K562 (cell line): ENCODE measurements around the gene DLG4. TPM values are rescaled to one million over a fixed set of nuclear protein-coding genes. Genes with fewer than 3 reads are reported as not detected.

ENCODE experiments used
- ATAC-seq: fragments of 200-7000 bp; cut with Tn5 transposase; 3 replicates; pipeline ENCODE4 v1.9.1; 2020; ENCODE audit warnings: moderate library complexity
- BruUV-seq: library from RNA; stranded (reverse); fragments of 400-500 nt; replicated peaks from 2 replicates; lab custom pipeline; 2021; lab: Mats Ljungman, UMichigan
- CTCF ChIA-PET: fragments of 300-600 bp; formaldehyde crosslinking; extraction: SDS; loops from one replicate; lab custom pipeline; 2021; ENCODE audit warnings: low intra/inter-chr PET ratio; lab: Yijun Ruan, JAX
- POLR2A ChIA-PET: fragments of 300-600, 350-650 bp; sonication (Branson Sonifier 250); formaldehyde crosslinking; extraction: SDS; loops from one replicate; lab custom pipeline; 2021; ENCODE audit warnings: antibody characterized with exemption, inconsistent platforms; lab: Yijun Ruan, JAX
- DNase-seq, 4 experiments: peaks; one replicate each; pipeline versions ENCODE4 v3.0.0 to v3.0.0-alpha.2; 2011 to 2018; ENCODE audit warnings: low spot score in 3 of 4, mixed read lengths in 3 of 4; ENCODE audit errors: extremely low read depth in 1 of 4
- FAIRE-seq: peaks from 2 replicates; lab custom pipeline; 2011; peaks lifted over from hg19 to GRCh38; lab: Jason Lieb, UNC
- H2AFZ ChIP-seq: 2 replicates; pipeline ENCODE4 v1.6.0; 2011; ENCODE audit warnings: low read depth, low read length, control low read depth, inconsistent platforms
- H3K27ac ChIP-seq: fragments of 200-600 bp; 3 replicates; pipeline ENCODE4 v1.8.0; 2011; ENCODE audit warnings: low read depth, mild to moderate bottlenecking, control low read depth, inconsistent platforms, low read length, moderate library complexity, mixed read lengths; ENCODE audit errors: extremely low read depth
- H3K27me3 ChIP-seq, 2 experiments: fragments of 300-600 bp in 1 of 2; 2 replicates in 1 of 2; 3 replicates in 1 of 2; pipeline versions ENCODE4 v1.6.0 to v1.8.0; 2011; ENCODE audit warnings: inconsistent platforms in 2 of 2, low read length in 2 of 2, mild to moderate bottlenecking in 1 of 2, mixed read lengths in 1 of 2, moderate library complexity in 1 of 2; ENCODE audit not compliant: control insufficient read depth in 2 of 2, insufficient read depth in 2 of 2
- H3K36me3 ChIP-seq: fragments of 300-600 bp; 3 replicates; pipeline ENCODE4 v1.8.0; 2011; ENCODE audit warnings: mild to moderate bottlenecking, low read length, inconsistent platforms; ENCODE audit not compliant: control insufficient read depth, insufficient read depth
- H3K4me1 ChIP-seq, 2 experiments: fragments of 200-600 bp in 1 of 2; replicated peaks in 1 of 2; 2 replicates in 1 of 2; 3 replicates in 1 of 2; pipeline versions ENCODE4 v1.5.1 to v1.8.0; 2011; ENCODE audit warnings: inconsistent platforms in 2 of 2, low read length in 2 of 2, mild to moderate bottlenecking in 1 of 2, mixed read lengths in 1 of 2, moderate library complexity in 1 of 2; ENCODE audit not compliant: control insufficient read depth in 2 of 2, insufficient read depth in 2 of 2
- H3K4me2 ChIP-seq: 2 replicates; pipeline ENCODE4 v1.6.1; 2011; ENCODE audit warnings: low read length, control low read depth, inconsistent platforms, mixed read lengths; ENCODE audit not compliant: insufficient read depth
- H3K4me3 ChIP-seq: fragments of 200-600 bp; sonication (generic), shearing (Covaris generic); 2 replicates; pipeline ENCODE4 v1.5.1; 2016; ENCODE audit warnings: control low read depth, inconsistent platforms
- H3K79me2 ChIP-seq: fragments of 200-600 bp; 3 replicates; pipeline ENCODE4 v1.8.0; 2011; ENCODE audit warnings: low read length, inconsistent platforms; ENCODE audit not compliant: control insufficient read depth, insufficient read depth
- H3K9ac ChIP-seq, 2 experiments: 2 replicates each; pipeline versions ENCODE4 v1.6.0 to v1.6.1; 2011; ENCODE audit warnings: low read depth in 2 of 2, low read length in 2 of 2, control low read depth in 1 of 2, inconsistent platforms in 1 of 2, mild to moderate bottlenecking in 1 of 2, mixed read lengths in 1 of 2; ENCODE audit not compliant: insufficient read depth in 1 of 2
- H3K9me1 ChIP-seq: one replicate; pipeline ENCODE4 v1.6.0; 2011; ENCODE audit warnings: inconsistent platforms, mild to moderate bottlenecking, low read length, moderate library complexity; ENCODE audit not compliant: control insufficient read depth, insufficient read depth
- H3K9me3 ChIP-seq: replicated peaks from 2 replicates; pipeline ENCODE4 v1.5.1; 2011; ENCODE audit warnings: low read depth, low read length, inconsistent platforms; ENCODE audit not compliant: control insufficient read depth, insufficient read depth
- H4K20me1 ChIP-seq: replicated peaks from 2 replicates; pipeline ENCODE4 v1.6.1; 2011; ENCODE audit warnings: low read length, inconsistent platforms, mixed read lengths; ENCODE audit not compliant: control insufficient read depth, insufficient read depth
- CBX3 ChIP-seq, 2 experiments: IDR thresholded peaks; 1 replicate in 1 of 2; 2 replicates in 1 of 2; pipeline ENCODE4 v1.6.1; 2012; ENCODE audit warnings: inconsistent platforms in 2 of 2, low read length in 2 of 2, borderline replicate concordance in 1 of 2, control low read depth in 1 of 2
- CTCF ChIP-seq, 3 experiments: IDR thresholded peaks in 2 of 3; conservative IDR thresholded peaks in 1 of 3; 2 replicates each; pipeline ENCODE4 v1.5.1; 2011 to 2012; ENCODE audit warnings: low read length in 3 of 3, mild to moderate bottlenecking in 3 of 3, control low read depth in 2 of 3, improper control_type of control experiment in 1 of 3, inconsistent platforms in 1 of 3, low read depth in 1 of 3, mixed read lengths in 1 of 3, moderate library complexity in 1 of 3; ENCODE audit not compliant: insufficient read depth in 2 of 3
- ELK1 ChIP-seq: sonication (generic); formaldehyde crosslinking; IDR thresholded peaks from 2 replicates; pipeline ENCODE4 v1.8.1; 2022; ENCODE audit warnings: missing genetic modification reagents
- HOMEZ ChIP-seq: fragments of 250-450 bp; sonication (Bioruptor Pico); IDR thresholded peaks from 2 replicates; pipeline ENCODE4 v1.4.0; 2020; ENCODE audit warnings: mild to moderate bottlenecking, moderate library complexity
- MCM5 ChIP-seq: fragments of 450-650 bp; IDR thresholded peaks from 2 replicates; pipeline ENCODE4 v1.6.1; 2016; ENCODE audit warnings: low read depth
- POLR2A ChIP-seq: fragments of 450-650 bp; conservative IDR thresholded peaks from 2 replicates; pipeline ENCODE4 v1.6.1; 2016
- PTRF ChIP-seq: fragments of 450-650 bp; IDR thresholded peaks from 2 replicates; pipeline ENCODE4 v1.6.1; 2016; ENCODE audit warnings: mild to moderate bottlenecking, missing genetic modification characterization, missing compliant biosample characterization
- RERE ChIP-seq: sonication (generic); formaldehyde crosslinking; IDR thresholded peaks from 2 replicates; pipeline ENCODE4 v1.8.0; 2023; ENCODE audit warnings: missing genetic modification reagents, mild to moderate bottlenecking, borderline replicate concordance
- RUNX1 ChIP-seq: sonication (generic); IDR thresholded peaks from 2 replicates; pipeline ENCODE4 v1.6.1; 2016; ENCODE audit warnings: antibody characterized with exemption, low read depth
- SMARCA5 ChIP-seq: fragments of 450-650 bp; IDR thresholded peaks from 2 replicates; pipeline ENCODE4 v1.6.1; 2016
- TFAP4 ChIP-seq: sonication (generic); formaldehyde crosslinking; IDR thresholded peaks from 2 replicates; pipeline ENCODE4 v1.8.0; 2022; ENCODE audit warnings: missing genetic modification reagents, mild to moderate bottlenecking, moderate library complexity, borderline replicate concordance
- WGBS: fragments of 100-300 bp; shearing (Covaris generic); methylation state at CpG from one replicate; pipeline ENCODE4 v1.1.6; 2016; ENCODE audit warnings: low coverage, mixed read lengths; ENCODE audit not compliant: insufficient coverage; ENCODE audit errors: missing lambda C conversion rate; 5-methylcytosine and 5-hydroxymethylcytosine counted together
- in situ Hi-C: fragments of 300-500 bp; cut with MboI; formaldehyde crosslinking; loops from 4 replicates; pipeline ENCODE4 v1.15.0; 2018; ENCODE audit warnings: inconsistent platforms, mixed read lengths
- intact Hi-C: fragments of 100-400 bp; cut with micrococcal nuclease; formaldehyde crosslinking; loops from 2 replicates; pipeline ENCODE4 v1.14.2; 2022
- polyA plus RNA-seq, 8 experiments: library from polyadenylated mRNA; depleted of rRNA in 4 of 8; stranded (reverse) in 5 of 8; unstranded in 3 of 8; fragments of >200 nt; fragmentation: Nextera tagmentation in 2 of 8; fragmentation: Illumina TruSeq in 1 of 8; extraction: Ambion mirVana in 2 of 8; extraction: Trizol in 1 of 8; gene quantifications; 2 replicates each; pipeline versions ENCODE4 v1.2.1 to v1.2.3, GENCODE V29; 2011 to 2014; ENCODE audit warnings: inconsistent platforms in 1 of 8, missing spikeins in 1 of 8
- total RNA-seq, 7 experiments: library from RNA; depleted of rRNA in 6 of 7; stranded (reverse); fragments of >200 nt in 6 of 7; fragmentation: Illumina TruSeq in 2 of 7; extraction: Trizol in 2 of 7; gene quantifications; 2 replicates each; pipeline versions ENCODE4 v1.2.1 to v1.2.3, GENCODE V29; 2011 to 2021; ENCODE audit warnings: low replicate concordance in 1 of 7

DLG4 gene
- total and polyA plus RNA-seq, 9 of the 15 experiments (the other 6 are each of a cell fraction or from before 2014, with no cell fraction given) = 0.03 to 12.0 (median 4.1) TPM

- no peaks in the 10 kb centered on the region for H3K9me1 ChIP-seq
- no TSS peak for BruUV-seq
- POLR2A ChIA-PET = no interaction called here
- no peak overlapping the region for H3K4me2 ChIP-seq
- peaks cover 3 to 6% of the 10 kb centered on the region in 2 experiments; a peak in 2 of 5 replicates for H3K4me1 ChIP-seq
- H3K27me3 ChIP-seq = no peaks in the 10 kb centered on the region
- FAIRE-seq = peak; percentile 62
- H3K79me2 ChIP-seq = no peaks in the 10 kb centered on the region
- intact Hi-C loops (no loop called here), in situ Hi-C loops (no loop called here)
- CTCF ChIA-PET = no interaction called here
- no peak overlapping the region for H2AFZ ChIP-seq
- H3K9me3 ChIP-seq = no peaks in the 10 kb centered on the region
- H4K20me1 ChIP-seq = no peaks in the 10 kb centered on the region
- no peak overlapping the region for H3K4me3 ChIP-seq
- peak; percentile 39 to 57 (median 48) for DNase-seq
- peaks cover 4% of the 10 kb centered on the region; the same call in 1 of the 3 replicates for H3K36me3 ChIP-seq
- peak; percentile 88 for ATAC-seq
- 26% methylated on average over 6 of the region's 7 CpGs for WGBS
- no peak overlapping the region for H3K27ac ChIP-seq
- no peak overlapping the region for H3K9ac ChIP-seq
- TF ChIP-seq ELK1 (CRISPR knock-in tag) (no peak), HOMEZ (CRISPR knock-in tag) (no peak), POLR2A (no peak), RUNX1 (no peak), CBX3 (IDR thresholded peaks at IDR 0.05; ENCODE audit: borderline replicate concordance in 1 of 2, low read length in 2 of 2) (0 out of 3 replicates have a peak, but pooled peaks of 1 of the 2 experiments have one; percentile 22), PTRF (tag) (no peak), RERE (no peak), TFAP4 (CRISPR knock-in tag) (no peak), SMARCA5 (no peak), CTCF (IDR thresholded peaks at IDR 0.05 in 2 of 3, conservative IDR thresholded peaks at IDR 0.05 in 1 of 3; ENCODE audit: insufficient read depth in 2 of 3, low read depth in 1 of 3, low read length in 3 of 3) (peak; percentile 47 to 52 (median 48)), MCM5 (no peak)
Measured at GRCh38 chr17:7186241-7186640, 33.4 kb downstream of the DLG4 start.
